HG03045 (cell line): Measurements from ENCODE around the gene SWSAP1.
"Not testable (repeated sequence)": the region's sequence is repeated elsewhere in the genome, so short reads cannot be mapped to it uniquely, and the experiment has no call there.

Experiments used
- ATAC-seq: cut with Tn5 transposase; IDR thresholded peaks from one replicate; pipeline ENCODE4 v1.9.1; 2021; ENCODE audit warnings: mild to moderate bottlenecking, moderate library complexity; ENCODE audit not compliant: unreplicated experiment

The SWSAP1 gene, protein sequence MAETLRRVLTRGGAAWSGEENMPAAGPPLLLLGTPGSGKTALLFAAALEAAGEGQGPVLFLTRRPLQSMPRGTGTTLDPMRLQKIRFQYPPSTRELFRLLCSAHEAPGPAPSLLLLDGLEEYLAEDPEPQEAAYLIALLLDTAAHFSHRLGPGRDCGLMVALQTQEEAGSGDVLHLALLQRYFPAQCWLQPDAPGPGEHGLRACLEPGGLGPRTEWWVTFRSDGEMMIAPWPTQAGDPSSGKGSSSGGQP

DNA sequence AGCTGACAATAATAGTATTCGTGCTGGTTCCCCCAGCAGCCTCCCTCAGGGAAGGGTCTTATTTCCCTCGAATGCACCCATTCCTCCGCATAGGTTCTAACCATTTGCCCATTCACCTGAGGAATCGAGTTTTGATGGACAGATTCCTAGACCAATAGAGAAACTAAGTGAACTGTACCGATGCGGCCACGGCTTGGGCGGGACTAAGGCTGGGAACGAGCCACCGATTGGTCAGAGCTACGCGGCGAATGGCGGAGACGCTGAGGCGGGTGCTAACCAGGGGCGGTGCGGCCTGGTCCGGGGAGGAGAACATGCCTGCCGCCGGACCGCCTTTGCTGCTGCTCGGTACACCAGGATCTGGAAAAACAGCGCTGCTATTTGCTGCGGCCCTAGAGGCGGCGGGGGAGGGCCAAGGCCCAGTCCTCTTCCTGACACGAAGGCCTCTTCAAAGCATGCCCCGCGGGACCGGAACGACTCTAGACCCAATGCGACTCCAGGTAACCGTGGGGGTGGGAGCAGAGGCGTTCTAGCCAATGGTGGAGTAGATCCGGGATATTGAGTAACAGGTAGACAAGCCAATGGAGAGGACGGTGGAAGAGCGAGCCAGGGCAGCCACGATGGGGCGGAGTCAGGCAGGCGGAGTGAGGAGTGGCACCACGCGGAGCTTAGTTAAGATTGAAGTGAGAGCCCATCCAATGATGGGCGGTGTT, at the start of gene SWSAP1:
TSS of gene SWSAP1 (plus strand) at position 234 of the 710 bp plus-strand sequence. CDS start at position 249, 15 bp downstream.
- ATAC-seq, result peak; percentile 88

GRCh38 chr19:11324748-11325389, 49.6 kb upstream of the SWSAP1 start:
- ATAC-seq, result no peak

DNA sequence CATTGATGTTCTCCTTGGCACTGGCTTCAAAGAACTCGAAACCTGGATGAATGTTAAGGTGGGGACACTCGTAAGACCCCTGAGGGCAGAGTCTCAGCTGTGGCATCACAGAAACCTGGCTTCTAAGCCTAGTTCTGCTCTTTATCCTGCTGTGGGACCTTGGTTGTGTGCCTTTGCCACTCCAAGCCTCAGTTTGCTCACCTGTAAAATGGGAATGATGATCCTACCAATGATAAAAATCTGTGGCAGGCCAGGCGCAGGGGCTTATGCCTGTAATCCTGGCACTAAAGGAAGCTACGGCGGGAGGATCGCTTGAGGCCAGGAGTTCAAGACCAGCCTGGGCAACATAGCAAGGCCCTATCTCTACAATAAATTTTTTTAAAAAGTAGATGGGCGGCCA, 48.9 kb upstream of the SWSAP1 start:
- ATAC-seq, result no peak

GRCh38 chr19:11330127-11330526, 44.3 kb upstream of the SWSAP1 start:
- no peak for ATAC-seq

DNA sequence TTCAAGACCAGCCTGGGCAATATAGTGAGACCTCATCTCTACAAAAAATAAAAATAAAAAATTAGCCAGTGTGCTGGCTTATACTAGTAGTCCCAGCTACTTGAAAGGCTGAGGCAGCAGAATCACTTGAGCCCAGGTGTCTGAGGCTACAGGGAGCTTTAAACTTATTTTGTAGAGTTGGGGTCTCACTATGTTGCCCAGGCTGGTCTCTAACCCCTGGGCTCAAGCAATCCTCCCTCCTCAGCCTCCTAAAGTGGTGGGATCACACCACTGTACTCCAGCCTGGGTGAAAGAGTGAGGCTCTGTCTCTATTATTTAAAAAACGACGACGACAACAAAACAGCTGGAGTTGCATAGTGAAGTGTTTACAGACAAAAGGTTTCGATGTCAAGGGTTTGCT, 43.0 kb upstream of the SWSAP1 start:
- no peak for ATAC-seq

- ATAC-seq, result no peak
These were observed 41.6 kb upstream of the SWSAP1 start for GRCh38 chr19:11332822-11333221.

GRCh38 chr19:11333838-11334237, 40.6 kb upstream of the SWSAP1 start:
- ATAC-seq, result not testable (repeated sequence)

DNA sequence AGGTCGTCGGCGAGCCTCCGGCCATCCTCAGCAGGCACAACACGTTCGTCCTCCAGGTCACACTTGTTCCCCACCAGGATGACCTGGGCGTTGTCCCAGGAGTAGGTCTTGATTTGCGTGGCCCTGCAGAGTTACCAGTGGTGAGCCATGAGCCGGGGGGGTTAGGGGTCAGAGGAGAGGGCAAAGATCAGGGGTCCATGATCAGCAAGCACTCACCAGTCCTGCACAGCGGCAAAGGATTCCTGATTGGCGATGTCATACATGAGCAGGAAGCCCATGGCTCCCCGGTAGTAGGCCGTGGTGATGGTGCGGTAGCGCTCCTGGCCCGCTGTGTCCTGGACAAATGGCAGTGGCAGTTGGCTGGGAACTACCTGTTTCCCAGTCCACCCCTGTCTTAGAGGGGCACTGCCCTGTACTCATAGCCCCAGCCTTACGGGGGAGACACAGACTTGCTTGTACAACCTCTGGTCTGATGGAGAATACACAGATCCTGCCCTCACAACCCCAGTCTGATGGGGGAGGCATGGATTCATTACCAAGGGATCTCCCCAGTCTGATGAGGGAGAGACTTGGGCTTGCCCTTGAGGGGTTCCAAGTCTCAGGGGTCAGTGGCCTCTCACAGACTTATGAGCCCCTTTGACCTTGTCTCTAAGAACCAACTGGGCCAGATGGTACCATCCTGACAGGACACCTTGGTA, 38.9 kb upstream of the SWSAP1 start:
- ATAC-seq, result no peak

DNA sequence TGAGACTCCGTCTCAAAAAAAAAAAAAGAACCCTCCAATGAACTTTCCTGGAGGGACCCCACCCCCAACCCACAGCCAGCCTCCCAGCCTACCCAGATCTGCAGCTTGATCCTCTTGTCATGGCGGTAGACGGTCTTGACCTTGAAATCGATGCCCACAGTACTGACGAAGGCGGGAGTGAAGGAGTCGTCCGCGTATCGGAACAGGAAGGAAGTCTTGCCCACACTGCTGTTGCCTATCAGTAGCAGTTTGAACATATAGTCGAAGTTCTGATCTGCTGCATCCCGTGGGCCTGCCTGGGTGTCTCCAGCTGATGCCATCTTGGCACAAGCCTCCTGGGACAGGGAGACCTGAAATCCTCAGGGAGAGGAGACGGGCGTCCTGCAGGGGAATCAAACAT, 37.4 kb upstream of the SWSAP1 start:
- ATAC-seq, result no peak

DNA sequence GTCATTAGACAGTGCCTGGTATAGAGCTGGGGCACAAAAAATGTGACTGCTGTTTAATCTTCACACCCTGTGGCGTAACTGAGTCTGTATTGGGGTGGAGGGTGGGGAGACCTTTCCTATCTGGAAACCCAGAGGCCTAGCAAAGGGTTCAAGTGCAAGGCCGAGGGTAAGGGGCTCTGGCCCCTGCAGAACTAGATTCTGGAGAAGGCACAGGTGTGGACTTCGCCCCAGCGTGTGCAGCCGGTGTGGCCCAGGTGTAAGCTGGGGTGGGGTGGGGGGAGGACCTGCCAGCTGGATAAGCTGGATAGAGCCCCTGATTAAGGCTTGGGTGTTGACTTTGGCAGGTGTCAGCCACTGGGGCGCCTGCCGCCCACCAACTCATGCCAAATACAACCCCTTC, 36.3 kb upstream of the SWSAP1 start:
- ATAC-seq, result no peak

GRCh38 chr19:11338569-11339253, 35.8 kb upstream of the SWSAP1 start:
- ATAC-seq, result no peak

GRCh38 chr19:11339254-11340098, 35.0 kb upstream of the SWSAP1 start, which contains the start of gene RAB3D:
Gene RAB3D (minus strand): TSS chr19:11339657. CDS start chr19:11337399, 2,258 bp downstream.
- ATAC-seq, result peak; percentile 72

DNA sequence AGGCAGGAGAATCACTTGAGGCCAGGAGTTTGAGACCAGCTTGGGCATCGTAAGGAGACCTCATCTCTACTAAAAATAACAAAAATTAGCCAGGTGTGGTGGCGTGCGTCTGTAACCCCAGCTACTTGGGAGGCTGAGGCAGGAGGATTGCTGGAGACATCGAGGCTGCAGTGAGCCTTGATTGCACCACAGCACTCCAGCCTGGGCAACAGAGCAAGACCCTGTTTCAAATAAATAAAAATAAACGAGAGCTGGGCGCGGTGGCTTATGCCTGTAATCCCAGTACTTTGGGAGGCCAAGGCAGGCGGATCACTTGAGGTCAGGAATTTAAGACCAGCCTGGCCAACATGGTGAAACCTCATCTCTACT, 34.4 kb upstream of the SWSAP1 start:
- ATAC-seq, result not testable (repeated sequence)

DNA sequence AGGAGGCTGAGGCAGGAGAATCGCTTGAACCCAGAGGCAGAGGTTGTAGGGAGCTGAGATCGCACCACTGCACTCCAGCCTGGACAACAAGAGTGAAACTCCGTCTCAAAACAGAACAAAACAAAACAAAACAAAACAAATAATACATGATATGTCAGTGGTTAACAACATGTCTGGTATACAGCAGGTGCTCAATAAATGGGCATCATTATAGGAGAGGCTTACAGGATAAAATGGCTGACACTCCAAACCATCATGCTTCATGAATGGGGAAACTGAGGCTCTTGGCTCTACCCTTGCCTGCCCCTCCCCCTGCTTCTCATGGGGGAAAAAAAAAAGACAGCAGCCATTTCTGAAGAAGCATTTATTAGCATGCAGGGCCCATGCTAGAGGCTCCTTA, 32.0 kb upstream of the SWSAP1 start:
- ATAC-seq, result no peak

DNA sequence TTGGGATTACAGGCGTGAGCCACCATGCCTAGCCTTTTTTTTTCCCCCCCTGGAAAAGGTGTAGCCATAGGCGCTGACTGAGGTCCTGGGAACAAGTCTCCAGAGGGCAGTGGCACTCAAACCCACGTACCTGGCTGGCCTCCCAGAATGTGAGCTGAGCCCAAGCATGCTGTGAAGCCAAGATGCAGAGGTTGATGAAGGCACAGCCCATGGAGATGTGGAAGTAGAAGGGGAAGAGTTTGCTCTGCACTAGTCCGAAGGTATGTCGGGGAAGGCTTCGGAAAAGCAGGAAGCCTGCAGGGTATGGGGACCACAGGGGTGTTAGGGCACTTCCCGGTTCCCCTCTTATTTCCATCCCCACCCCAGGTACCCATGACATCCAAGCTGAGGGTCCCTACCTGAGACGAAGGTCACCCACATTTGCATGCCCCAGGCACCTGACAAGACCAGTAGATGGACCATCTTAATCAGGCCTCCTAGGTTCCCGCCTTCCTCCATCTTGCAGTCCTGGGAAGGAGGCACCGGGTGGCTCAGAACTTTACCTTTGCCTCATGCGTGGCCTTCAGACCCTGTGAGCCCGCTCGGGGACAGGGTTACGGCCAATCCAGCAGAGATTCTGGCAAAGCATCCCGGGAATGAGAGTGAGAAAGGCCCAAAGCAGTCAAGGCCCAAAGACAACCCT, 29.2 kb upstream of the SWSAP1 start:
- no peak for ATAC-seq

DNA sequence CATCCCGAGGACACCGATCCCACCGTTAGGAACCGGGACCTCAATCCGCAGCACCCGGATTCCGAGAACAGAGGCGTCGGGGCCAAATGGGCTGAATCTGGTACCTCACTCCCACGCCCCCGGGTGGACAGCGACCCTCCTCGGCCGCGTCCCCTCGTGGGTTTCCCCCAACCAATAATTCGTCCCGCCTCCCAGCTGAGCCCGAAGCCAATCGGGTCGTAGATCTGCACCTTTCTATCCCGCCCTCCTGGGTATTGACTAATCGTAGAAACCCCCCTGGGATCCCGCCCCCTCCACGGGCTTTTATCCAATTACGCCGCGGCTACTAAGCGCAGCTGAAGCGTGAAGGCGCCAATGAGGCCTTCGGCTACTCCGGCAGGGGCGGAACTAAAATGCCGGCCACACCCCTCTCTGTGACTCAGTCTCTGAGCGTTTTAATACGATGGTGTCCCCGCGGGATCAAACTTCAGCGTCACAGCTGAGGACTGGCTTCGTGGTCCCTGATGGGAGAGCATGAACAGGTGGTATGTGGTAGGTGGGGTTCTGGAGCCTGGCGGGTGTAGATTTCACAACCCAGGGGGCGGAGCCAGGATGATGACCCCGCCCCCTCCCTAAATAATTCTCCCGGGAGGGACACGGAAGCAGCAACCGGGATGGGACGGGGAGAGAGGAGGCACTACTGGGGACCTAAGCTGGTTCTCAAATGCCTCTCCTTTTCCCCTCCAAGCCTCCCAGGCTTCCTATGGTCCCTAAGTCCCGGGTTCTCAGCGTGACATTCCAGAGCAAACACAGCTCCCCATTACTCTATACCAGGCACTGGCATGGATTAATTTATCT, 28.1 kb upstream of the SWSAP1 start, which contains the start of the genes CCDC159 and TMEM205:
TSS of gene CCDC159 (plus strand) at position 416 of the 837 bp plus-strand sequence. CDS start at position 504, 88 bp downstream.
TSS of gene TMEM205 (minus strand) at position 165 of the 837 bp plus-strand sequence. CDS start 649 bp downstream, outside the sequence.
- peak; percentile 90 for ATAC-seq

GRCh38 chr19:11347546-11348039, 26.9 kb upstream of the SWSAP1 start:
- no peak for ATAC-seq

GRCh38 chr19:11349171-11349570, 25.3 kb upstream of the SWSAP1 start:
- ATAC-seq, result no peak
